Cerebellar cortex (tissue), 1 donor: ENCODE results near the gene PTGER1.

Experiments
- DNase-seq: peaks from one replicate; pipeline ENCODE4 v3.0.0-alpha.2; 2015; ENCODE audit warnings: low spot score

The PTGER1 gene

GRCh38 chr19:14441041-14441938 lies 33.9 kb downstream of the PTGER1 start:
- no peak for DNase-seq

- DNase-seq = no peak
These were observed 35.1 kb downstream of the PTGER1 start for GRCh38 chr19:14440049-14440448.

GRCh38 chr19:14439014-14439413 lies 36.1 kb downstream of the PTGER1 start:
- DNase-seq = no peak

- no peak for DNase-seq
These were observed 37.5 kb downstream of the PTGER1 start for GRCh38 chr19:14437578-14438140.

- DNase-seq = no peak
These were observed 39.7 kb downstream of the PTGER1 start for GRCh38 chr19:14435320-14436050.

- DNase-seq = no peak
These were observed 40.4 kb downstream of the PTGER1 start for GRCh38 chr19:14434543-14435319.

- peak; percentile 39 for DNase-seq
These were observed 41.3 kb downstream of the PTGER1 start for GRCh38 chr19:14433554-14434501.

- peak; percentile 30 for DNase-seq
These were observed 42.2 kb downstream of the PTGER1 start, which contains the start of gene PKN1 for GRCh38 chr19:14432791-14433553. Gene PKN1, plus strand, starts transcription at chr19:14433306. Its CDS starts 216 bp downstream, at chr19:14433522.

GRCh38 chr19:14430712-14431111 lies 44.4 kb downstream of the PTGER1 start:
- no peak for DNase-seq

- no peak for DNase-seq
These were observed 46.2 kb downstream of the PTGER1 start for GRCh38 chr19:14428882-14429416.

GRCh38 chr19:14427461-14427860 lies 47.7 kb downstream of the PTGER1 start:
- DNase-seq = no peak

- DNase-seq = no peak
These were observed 49.4 kb downstream of the PTGER1 start for GRCh38 chr19:14425696-14426138.
